Measurements from ENCODE around the gene MGAT3.

MGAT3 gene

GRCh38 chr22:39532215-39533073 lies 75.6 kb downstream of the MGAT3 start, which contains the start of gene RPS19BP1 (continued):
- no peak for TF ChIP-seq MEIS1 (CRISPR knock-in tag; IDR thresholded peaks at IDR 0.05; ENCODE audit: borderline replicate concordance)
- TF ChIP-seq SP2 (tag by site-specific recombination; IDR thresholded peaks at IDR 0.05) = peak; percentile 98
- TF ChIP-seq ZSCAN16 (tag by site-specific recombination; IDR thresholded peaks at IDR 0.05) = 0 out of 2 replicates have a peak, but pooled peaks have one; percentile 25
- TF ChIP-seq PATZ1 (tag by site-specific recombination; IDR thresholded peaks at IDR 0.05) = peak; percentile 64
- no peak for TF ChIP-seq ZNF558 (tag by site-specific recombination; IDR thresholded peaks at IDR 0.05)
- TF ChIP-seq ZNF211 (tag by site-specific recombination; IDR thresholded peaks at IDR 0.05; ENCODE audit: low read depth) = no peak
- TF ChIP-seq ZNF768 (tag by site-specific recombination; IDR thresholded peaks at IDR 0.05) = no peak
- no peak for TF ChIP-seq ZBTB1 (tag by site-specific recombination; IDR thresholded peaks at IDR 0.05)
- TF ChIP-seq ZNF423 (tag by site-specific recombination; IDR thresholded peaks at IDR 0.05) = no peak
- no peak for TF ChIP-seq ZNF639 (tag by site-specific recombination; IDR thresholded peaks at IDR 0.05)
- TF ChIP-seq EGR2 (tag by site-specific recombination; IDR thresholded peaks at IDR 0.05; ENCODE audit: low read depth) = peak; percentile 80
- TF ChIP-seq KLF8 (tag by site-specific recombination; IDR thresholded peaks at IDR 0.05) = no peak; the same call in 1 of the 2 replicates
- no peak for TF ChIP-seq ZNF239 (tag by site-specific recombination; IDR thresholded peaks at IDR 0.05)
- TF ChIP-seq ZNF621 (tag by site-specific recombination; IDR thresholded peaks at IDR 0.05) = no peak
- TF ChIP-seq ZSCAN30 (tag by site-specific recombination; IDR thresholded peaks at IDR 0.05) = 0 out of 2 replicates have a peak, but pooled peaks have one; percentile 13
- TF ChIP-seq FEZF1 (tag by site-specific recombination; IDR thresholded peaks at IDR 0.05) = no peak
- TF ChIP-seq PBX3 (CRISPR knock-in tag; IDR thresholded peaks at IDR 0.05) = peak; percentile 92
- TF ChIP-seq ZFP69B (tag by site-specific recombination; IDR thresholded peaks at IDR 0.05) = no peak
- TF ChIP-seq ZNF23 (tag by site-specific recombination; IDR thresholded peaks at IDR 0.05; ENCODE audit: borderline replicate concordance) = no peak
- peak; percentile 58 for TF ChIP-seq SP7 (tag by site-specific recombination; IDR thresholded peaks at IDR 0.05)
- 0 out of 2 replicates have a peak, but pooled peaks have one; percentile 31 for TF ChIP-seq ZNF2 (tag by site-specific recombination; IDR thresholded peaks at IDR 0.05)
- peak; percentile 78; the same call in 1 of the 2 replicates for TF ChIP-seq YY2 (tag by site-specific recombination; IDR thresholded peaks at IDR 0.05)
- no peak for TF ChIP-seq ZNF701 (tag by site-specific recombination; IDR thresholded peaks at IDR 0.05)
- TF ChIP-seq ZNF354C (tag by site-specific recombination; IDR thresholded peaks at IDR 0.05; ENCODE audit: borderline replicate concordance, low read depth) = no peak
- no peak for TF ChIP-seq GLI4 (tag by site-specific recombination; IDR thresholded peaks at IDR 0.05)
- TF ChIP-seq ZNF664 (tag by site-specific recombination; IDR thresholded peaks at IDR 0.05) = no peak
- peak; percentile 58 for TF ChIP-seq ZFHX2 (tag by site-specific recombination; conservative IDR thresholded peaks at IDR 0.05)
- TF ChIP-seq ZBTB17 (tag by site-specific recombination; IDR thresholded peaks at IDR 0.05) = peak; percentile 91
- TF ChIP-seq ZBTB20 (tag by site-specific recombination; IDR thresholded peaks at IDR 0.05) = peak; percentile 63
- TF ChIP-seq REST (tag by site-specific recombination; IDR thresholded peaks at IDR 0.05) = no peak
- TF ChIP-seq ZNF398 (tag by site-specific recombination; IDR thresholded peaks at IDR 0.05) = no peak
